ENCODE data around the gene TMEM69. TPM values are rescaled to one million over a fixed set of nuclear protein-coding genes. Genes with fewer than 3 reads are reported as not detected.

Gene TMEM69
- total and polyA plus RNA-seq, 10 of the 15 experiments (the other 5 are each of a cell fraction or from before 2014, with no cell fraction given), result 44.6 to 162 (median 88.8) TPM

DNA sequence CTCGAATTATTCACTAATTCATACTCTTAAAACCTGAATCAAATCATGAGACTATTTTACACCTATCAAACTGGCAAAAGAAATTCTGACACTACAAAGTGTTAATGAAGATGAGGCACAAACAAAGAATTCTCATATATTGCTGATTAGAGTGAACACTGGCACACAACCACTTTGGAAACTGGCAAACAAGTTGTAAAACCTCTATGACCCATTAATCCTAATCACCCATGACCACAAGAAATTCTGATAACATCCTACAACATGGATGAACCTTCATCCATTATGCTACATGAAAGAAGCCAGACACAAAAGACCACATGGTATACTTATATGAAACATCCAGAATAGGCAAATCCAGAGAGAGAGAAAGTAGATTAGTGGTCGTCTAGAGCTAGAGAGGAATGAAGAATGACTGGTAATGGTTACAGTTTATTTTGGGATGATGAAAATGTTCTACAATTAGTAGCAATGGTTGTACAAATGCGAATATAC lies 10.2 kb upstream of the TMEM69 start:
- ChIA-PET SMC1A (ENCODE audit: uncharacterized antibody, unreplicated experiment) (interaction anchor here (0.6 to 1.3 kb wide), 8 partner anchors 8 to 323 kb away, joined by 3 to 6 read pairs (median 3); partner anchors contain the start of gene GPBP1L1), CTCF (interaction anchor here (0.8 to 1.0 kb wide), 2 partner anchors 505 to 567 kb away, joined by 3 read pairs; no protein-coding TSS in a partner anchor), POLR2A (interaction anchor here (0.7 to 1.7 kb wide), 7 partner anchors 8 to 926 kb away, joined by 3 to 12 read pairs (median 4); partner anchors contain the start of gene GPBP1L1), RAD21 (ENCODE audit: unreplicated experiment) (interaction anchor here (0.9 to 1.0 kb wide), 2 partner anchors 9 to 138 kb away, joined by 4 read pairs; no protein-coding TSS in a partner anchor)
- in situ Hi-C loops (cut with MboI), result no loop called here
- DNase-seq (ENCODE audit: low read depth, low spot score) (no peak), FAIRE-seq (no peak), ATAC-seq (no peak)
- H3K9me3 ChIP-seq (replicated peaks; ENCODE audit: control insufficient read depth, insufficient read depth, low read length), result no peaks in the 10 kb centered on the region
- H3K27me3 ChIP-seq (replicated peaks in 1 of 2; ENCODE audit: control insufficient read depth in 2 of 2, insufficient read depth in 2 of 2, low read length in 1 of 2), result no peaks in the 10 kb centered on the region
- intact Hi-C loops (cut with micrococcal nuclease; ENCODE audit: unreplicated experiment), result no loop called here
- no TSS peak for BruUV-seq (replicated peaks)
- peaks cover 0 to 6% of the 10 kb centered on the region in 2 experiments; a peak in 3 of 4 replicates for H3K36me3 ChIP-seq (ENCODE audit: control insufficient read depth in 2 of 2, insufficient read depth in 2 of 2, low read length in 1 of 2)
- TF ChIP-seq, protein P1, sequence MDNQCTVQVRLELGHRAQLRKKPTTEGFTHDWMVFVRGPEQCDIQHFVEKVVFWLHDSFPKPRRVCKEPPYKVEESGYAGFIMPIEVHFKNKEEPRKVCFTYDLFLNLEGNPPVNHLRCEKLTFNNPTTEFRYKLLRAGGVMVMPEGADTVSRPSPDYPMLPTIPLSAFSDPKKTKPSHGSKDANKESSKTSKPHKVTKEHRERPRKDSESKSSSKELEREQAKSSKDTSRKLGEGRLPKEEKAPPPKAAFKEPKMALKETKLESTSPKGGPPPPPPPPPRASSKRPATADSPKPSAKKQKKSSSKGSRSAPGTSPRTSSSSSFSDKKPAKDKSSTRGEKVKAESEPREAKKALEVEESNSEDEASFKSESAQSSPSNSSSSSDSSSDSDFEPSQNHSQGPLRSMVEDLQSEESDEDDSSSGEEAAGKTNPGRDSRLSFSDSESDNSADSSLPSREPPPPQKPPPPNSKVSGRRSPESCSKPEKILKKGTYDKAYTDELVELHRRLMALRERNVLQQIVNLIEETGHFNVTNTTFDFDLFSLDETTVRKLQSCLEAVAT (IDR thresholded peaks at IDR 0.05), result no peak
- TF ChIP-seq MXI1 (IDR thresholded peaks at IDR 0.05; ENCODE audit: low read depth, low read length), result no peak
- no peak for TF ChIP-seq EGR1 (IDR thresholded peaks at IDR 0.05; ENCODE audit: borderline replicate concordance in 1 of 2, low read depth in 2 of 2, low read length in 2 of 2)
- no peak for TF ChIP-seq MYB (IDR thresholded peaks at IDR 0.05; ENCODE audit: borderline replicate concordance, low read depth, low read length)
- no peak for TF ChIP-seq SUZ12 (IDR thresholded peaks at IDR 0.05; ENCODE audit: unreplicated experiment)
- no peak for TF ChIP-seq IKZF1 (conservative IDR thresholded peaks at IDR 0.05)
- no peak for TF ChIP-seq NFIC (IDR thresholded peaks at IDR 0.05; ENCODE audit: low read depth, low read length)
- no peak for TF ChIP-seq POLR2AphosphoS2 (IDR thresholded peaks at IDR 0.05; ENCODE audit: low read depth, low read length)
- TF ChIP-seq, protein P2, sequence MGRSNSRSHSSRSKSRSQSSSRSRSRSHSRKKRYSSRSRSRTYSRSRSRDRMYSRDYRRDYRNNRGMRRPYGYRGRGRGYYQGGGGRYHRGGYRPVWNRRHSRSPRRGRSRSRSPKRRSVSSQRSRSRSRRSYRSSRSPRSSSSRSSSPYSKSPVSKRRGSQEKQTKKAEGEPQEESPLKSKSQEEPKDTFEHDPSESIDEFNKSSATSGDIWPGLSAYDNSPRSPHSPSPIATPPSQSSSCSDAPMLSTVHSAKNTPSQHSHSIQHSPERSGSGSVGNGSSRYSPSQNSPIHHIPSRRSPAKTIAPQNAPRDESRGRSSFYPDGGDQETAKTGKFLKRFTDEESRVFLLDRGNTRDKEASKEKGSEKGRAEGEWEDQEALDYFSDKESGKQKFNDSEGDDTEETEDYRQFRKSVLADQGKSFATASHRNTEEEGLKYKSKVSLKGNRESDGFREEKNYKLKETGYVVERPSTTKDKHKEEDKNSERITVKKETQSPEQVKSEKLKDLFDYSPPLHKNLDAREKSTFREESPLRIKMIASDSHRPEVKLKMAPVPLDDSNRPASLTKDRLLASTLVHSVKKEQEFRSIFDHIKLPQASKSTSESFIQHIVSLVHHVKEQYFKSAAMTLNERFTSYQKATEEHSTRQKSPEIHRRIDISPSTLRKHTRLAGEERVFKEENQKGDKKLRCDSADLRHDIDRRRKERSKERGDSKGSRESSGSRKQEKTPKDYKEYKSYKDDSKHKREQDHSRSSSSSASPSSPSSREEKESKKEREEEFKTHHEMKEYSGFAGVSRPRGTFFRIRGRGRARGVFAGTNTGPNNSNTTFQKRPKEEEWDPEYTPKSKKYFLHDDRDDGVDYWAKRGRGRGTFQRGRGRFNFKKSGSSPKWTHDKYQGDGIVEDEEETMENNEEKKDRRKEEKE (IDR thresholded peaks at IDR 0.05), result no peak
- TF ChIP-seq CREB1 (IDR thresholded peaks at IDR 0.05; ENCODE audit: low read depth), result no peak
- no peak for TF ChIP-seq RAD21 (IDR thresholded peaks at IDR 0.05; ENCODE audit: insufficient read depth, low read depth, low read length)
- no peak for TF ChIP-seq KDM1A (IDR thresholded peaks at IDR 0.05; ENCODE audit: borderline replicate concordance)
- TF ChIP-seq, protein P3, sequence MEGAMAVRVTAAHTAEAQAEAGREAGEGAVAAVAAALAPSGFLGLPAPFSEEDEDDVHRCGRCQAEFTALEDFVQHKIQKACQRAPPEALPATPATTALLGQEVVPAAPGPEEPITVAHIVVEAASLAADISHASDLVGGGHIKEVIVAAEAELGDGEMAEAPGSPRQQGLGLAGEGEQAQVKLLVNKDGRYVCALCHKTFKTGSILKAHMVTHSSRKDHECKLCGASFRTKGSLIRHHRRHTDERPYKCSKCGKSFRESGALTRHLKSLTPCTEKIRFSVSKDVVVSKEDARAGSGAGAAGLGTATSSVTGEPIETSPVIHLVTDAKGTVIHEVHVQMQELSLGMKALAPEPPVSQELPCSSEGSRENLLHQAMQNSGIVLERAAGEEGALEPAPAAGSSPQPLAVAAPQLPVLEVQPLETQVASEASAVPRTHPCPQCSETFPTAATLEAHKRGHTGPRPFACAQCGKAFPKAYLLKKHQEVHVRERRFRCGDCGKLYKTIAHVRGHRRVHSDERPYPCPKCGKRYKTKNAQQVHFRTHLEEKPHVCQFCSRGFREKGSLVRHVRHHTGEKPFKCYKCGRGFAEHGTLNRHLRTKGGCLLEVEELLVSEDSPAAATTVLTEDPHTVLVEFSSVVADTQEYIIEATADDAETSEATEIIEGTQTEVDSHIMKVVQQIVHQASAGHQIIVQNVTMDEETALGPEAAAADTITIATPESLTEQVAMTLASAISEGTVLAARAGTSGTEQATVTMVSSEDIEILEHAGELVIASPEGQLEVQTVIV (IDR thresholded peaks at IDR 0.05; ENCODE audit: borderline replicate concordance, partially characterized antibody), result no peak
- H3K4me1 ChIP-seq (ENCODE audit: control insufficient read depth, insufficient read depth, low read length), result peaks cover 2% of the 10 kb centered on the region; the same call in 1 of the 2 replicates
- peaks cover 92% of the 10 kb centered on the region for H3K79me2 ChIP-seq (ENCODE audit: control insufficient read depth, insufficient read depth, low read length)
- no peak overlapping the region for H3K4me3 ChIP-seq
- H3K9ac ChIP-seq (ENCODE audit: control insufficient read depth, insufficient read depth, low read length), result no peak overlapping the region
- H3K4me2 ChIP-seq (ENCODE audit: control insufficient read depth, insufficient read depth), result no peak overlapping the region
- 49% methylated on average over 3 of the region's 3 CpGs for WGBS (ENCODE audit: insufficient coverage, insufficient replicate concordance, low lambda C conversion rate, missing lambda C conversion rate)
- peaks cover 3% of the 10 kb centered on the region; the same call in 1 of the 2 replicates for H4K20me1 ChIP-seq (ENCODE audit: control insufficient read depth, insufficient read depth)
- H2AFZ ChIP-seq (ENCODE audit: control insufficient read depth, low read depth, low read length), result no peak overlapping the region
- no peak overlapping the region for H3K27ac ChIP-seq (ENCODE audit: control insufficient read depth, insufficient read depth)
